Activated naive CD4-positive, alpha-beta T cell treated with anti-CD3 and anti-CD28 coated beads for 36 hours (primary cell): Measurements from ENCODE around the gene TRPC4AP. TPM values are rescaled to one million over a fixed set of nuclear protein-coding genes. Genes with fewer than 3 reads are reported as not detected.

ENCODE experiments used
- CTCF ChIA-PET: fragments of 350-600 bp; sonication (Branson Sonifier 250); formaldehyde crosslinking; loops from one replicate; lab custom pipeline; 2021; ENCODE audit warnings: antibody characterized with exemption; lab: Charles Lee
- DNase-seq: peaks from one replicate; pipeline ENCODE4 v3.0.0-alpha.2; 2020
- H3K27ac Mint-ChIP-seq: one replicate; pipeline ENCODE4 v1.8.0; 2021; ENCODE audit warnings: mild to moderate bottlenecking, mixed read lengths
- H3K27me3 Mint-ChIP-seq: one replicate; pipeline ENCODE4 v1.8.0; 2021; ENCODE audit warnings: low read depth, mixed read lengths
- H3K36me3 Mint-ChIP-seq: one replicate; pipeline ENCODE4 v1.8.0; 2021; ENCODE audit warnings: low read depth, mixed read lengths
- H3K4me1 Mint-ChIP-seq: one replicate; pipeline ENCODE4 v1.8.0; 2021; ENCODE audit warnings: low read depth, mixed read lengths
- H3K4me3 Mint-ChIP-seq: one replicate; pipeline ENCODE4 v1.8.0; 2021; ENCODE audit warnings: mild to moderate bottlenecking, moderate library complexity, mixed read lengths
- H3K9me3 Mint-ChIP-seq: one replicate; pipeline ENCODE4 v1.8.0; 2021; ENCODE audit warnings: mixed read lengths
- intact Hi-C: fragments of 100-400 bp; cut with micrococcal nuclease; formaldehyde crosslinking; loops from one replicate; pipeline ENCODE4 v1.15.1; 2023
- total RNA-seq, 2 experiments: library from RNA; stranded (reverse); gene quantifications; one replicate each; pipeline ENCODE4 v1.2.3, GENCODE V29; 2021

TRPC4AP gene
- total RNA-seq, 2 experiments from 2014 or later: 49.6 to 51.7 TPM

- H3K9me3 Mint-ChIP-seq: no peaks in the 10 kb centered on the region
- no peaks in the 10 kb centered on the region for H3K27me3 Mint-ChIP-seq
- no peak for DNase-seq
- CTCF ChIA-PET: no interaction called here
- H3K36me3 Mint-ChIP-seq: peaks cover 13% of the 10 kb centered on the region
- H3K27ac Mint-ChIP-seq: no peak overlapping the region
- intact Hi-C loops: no loop called here
- H3K4me3 Mint-ChIP-seq: no peak overlapping the region
- no peaks in the 10 kb centered on the region for H3K4me1 Mint-ChIP-seq
These were observed 98.0 kb downstream of the TRPC4AP start for GRCh38 chr20:34994509-34995131.

- Mint-ChIP-seq H3K4me3 (no peak overlapping the region), H3K27me3 (no peaks in the 10 kb centered on the region), H3K27ac (no peak overlapping the region), H3K9me3 (no peaks in the 10 kb centered on the region), H3K4me1 (no peaks in the 10 kb centered on the region), H3K36me3 (peaks cover 9% of the 10 kb centered on the region)
- no peak for DNase-seq
- intact Hi-C loops: no loop called here
- CTCF ChIA-PET: no interaction called here
These were observed 98.6 kb downstream of the TRPC4AP start for GRCh38 chr20:34993941-34994508.

DNA sequence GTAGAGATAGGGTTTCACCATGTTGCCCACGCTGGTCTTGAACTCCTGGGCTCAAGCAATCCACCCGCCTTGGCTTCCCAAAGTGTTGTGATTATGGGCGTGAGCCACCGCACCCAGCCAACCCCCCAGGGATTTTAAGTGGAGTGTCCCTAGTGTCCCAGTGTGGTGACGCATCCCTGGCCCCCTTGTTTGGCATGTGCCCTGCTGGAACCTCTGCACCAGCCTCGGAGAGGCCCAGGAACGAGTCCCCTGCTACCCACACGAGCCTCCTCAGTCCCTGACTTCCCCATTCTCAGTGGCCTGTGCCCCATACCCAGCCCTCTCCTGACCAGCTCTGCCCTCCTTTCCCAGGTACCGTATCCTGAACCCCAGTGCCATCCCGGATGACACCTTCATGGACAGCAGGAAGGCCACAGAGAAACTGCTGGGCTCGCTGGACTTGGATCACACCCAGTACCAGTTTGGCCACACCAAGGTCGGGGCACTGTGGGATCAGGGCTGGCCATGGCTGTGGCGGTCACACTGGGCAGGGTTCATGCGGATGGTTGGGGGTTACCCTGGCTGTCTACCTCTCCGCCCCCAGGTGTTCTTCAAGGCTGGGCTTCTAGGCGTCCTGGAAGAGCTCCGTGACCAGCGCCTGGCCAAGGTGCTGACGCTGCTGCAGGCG is 99.7 kb downstream of the TRPC4AP start:
- H3K4me3 Mint-ChIP-seq: no peak overlapping the region
- peaks cover 2% of the 10 kb centered on the region for H3K4me1 Mint-ChIP-seq
- no peaks in the 10 kb centered on the region for H3K27me3 Mint-ChIP-seq
- no peaks in the 10 kb centered on the region for H3K9me3 Mint-ChIP-seq
- DNase-seq: no peak
- peaks cover 8% of the 10 kb centered on the region for H3K36me3 Mint-ChIP-seq
- intact Hi-C loops: no loop called here
- no peak overlapping the region for H3K27ac Mint-ChIP-seq
- CTCF ChIA-PET: no interaction called here

DNA sequence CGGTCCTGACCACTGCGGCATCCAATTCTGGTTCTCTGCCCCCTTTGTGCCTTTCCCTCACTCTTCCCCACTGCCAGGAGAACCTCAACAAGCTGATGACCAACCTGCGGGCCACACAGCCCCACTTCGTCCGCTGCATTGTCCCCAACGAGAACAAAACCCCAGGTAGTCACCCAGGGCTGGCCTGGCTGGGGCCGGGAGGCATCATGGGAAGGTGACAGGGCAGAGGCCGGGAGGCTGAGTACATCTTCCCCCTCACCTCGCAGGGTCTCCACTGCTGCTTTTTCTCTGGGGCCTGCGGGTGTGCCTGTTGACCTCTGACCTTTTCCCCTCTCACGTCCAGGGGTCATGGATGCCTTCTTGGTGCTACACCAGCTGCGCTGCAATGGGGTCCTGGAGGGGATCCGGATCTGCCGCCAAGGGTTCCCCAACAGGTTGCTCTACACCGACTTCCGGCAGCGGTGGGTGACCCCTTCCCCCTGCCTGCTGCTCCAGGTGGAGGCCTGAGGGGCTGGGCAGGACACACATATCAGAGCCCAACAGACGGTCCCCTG is 101.9 kb downstream of the TRPC4AP start:
- no peak for DNase-seq
- H3K36me3 Mint-ChIP-seq: no peaks in the 10 kb centered on the region
- H3K27me3 Mint-ChIP-seq: no peaks in the 10 kb centered on the region
- no peaks in the 10 kb centered on the region for H3K9me3 Mint-ChIP-seq
- intact Hi-C loops: no loop called here
- peaks cover 2% of the 10 kb centered on the region for H3K4me1 Mint-ChIP-seq
- CTCF ChIA-PET: no interaction called here
- no peak overlapping the region for H3K27ac Mint-ChIP-seq
- H3K4me3 Mint-ChIP-seq: no peak overlapping the region

- Mint-ChIP-seq H3K27ac (no peak overlapping the region), H3K27me3 (no peaks in the 10 kb centered on the region), H3K4me1 (peaks cover 2% of the 10 kb centered on the region), H3K9me3 (no peaks in the 10 kb centered on the region), H3K36me3 (no peaks in the 10 kb centered on the region), H3K4me3 (no peak overlapping the region)
- DNase-seq: no peak
- intact Hi-C loops: no loop called here
- CTCF ChIA-PET: interaction anchor here (2.3 kb wide), 1 partner anchor 116 kb away, joined by 8 read pairs; the partner anchor contains the start of gene GGT7
These were observed 102.4 kb downstream of the TRPC4AP start for GRCh38 chr20:34990231-34990630.

GRCh38 chr20:34989670-34990069 is 102.9 kb downstream of the TRPC4AP start:
- no peaks in the 10 kb centered on the region for H3K27me3 Mint-ChIP-seq
- H3K4me3 Mint-ChIP-seq: no peak overlapping the region
- H3K36me3 Mint-ChIP-seq: no peaks in the 10 kb centered on the region
- no peaks in the 10 kb centered on the region for H3K9me3 Mint-ChIP-seq
- CTCF ChIA-PET: interaction anchor here (0.8 to 2.3 kb wide), 2 partner anchors 114 to 116 kb away, joined by 3 to 8 read pairs; partner anchors contain the start of gene GGT7
- intact Hi-C loops: no loop called here
- H3K27ac Mint-ChIP-seq: no peak overlapping the region
- no peak for DNase-seq
- H3K4me1 Mint-ChIP-seq: peaks cover 2% of the 10 kb centered on the region

DNA sequence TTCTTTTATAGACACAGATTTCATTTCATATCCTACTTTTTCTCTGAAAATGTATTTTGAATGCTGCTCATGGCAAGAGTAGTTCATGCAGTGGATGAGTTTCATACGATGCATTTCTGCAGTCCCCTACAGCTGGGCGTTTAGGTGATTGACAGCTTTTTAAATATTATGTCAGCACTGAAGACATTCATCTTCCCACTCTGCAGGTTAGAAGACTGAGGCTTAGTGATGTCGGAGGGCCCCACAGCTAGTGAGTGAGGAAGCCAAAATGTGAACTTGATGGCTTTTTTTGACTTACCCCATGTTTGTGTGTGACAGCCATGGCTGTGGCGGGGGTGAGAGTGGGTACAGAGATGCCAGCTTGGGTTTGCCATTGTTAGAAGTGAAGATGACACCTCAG is 103.5 kb downstream of the TRPC4AP start:
- intact Hi-C loops: no loop called here
- H3K36me3 Mint-ChIP-seq: no peaks in the 10 kb centered on the region
- no peaks in the 10 kb centered on the region for H3K27me3 Mint-ChIP-seq
- no peak for DNase-seq
- H3K27ac Mint-ChIP-seq: no peak overlapping the region
- no peaks in the 10 kb centered on the region for H3K9me3 Mint-ChIP-seq
- peaks cover 2% of the 10 kb centered on the region for H3K4me1 Mint-ChIP-seq
- no peak overlapping the region for H3K4me3 Mint-ChIP-seq
- CTCF ChIA-PET: interaction anchor here (0.8 to 2.3 kb wide), 2 partner anchors 113 to 115 kb away, joined by 3 to 8 read pairs; partner anchors contain the start of gene GGT7

GRCh38 chr20:34988191-34988540 is 104.4 kb downstream of the TRPC4AP start:
- Mint-ChIP-seq H3K9me3 (no peaks in the 10 kb centered on the region), H3K36me3 (no peaks in the 10 kb centered on the region), H3K27me3 (no peaks in the 10 kb centered on the region), H3K4me1 (peaks cover 2% of the 10 kb centered on the region), H3K27ac (no peak overlapping the region), H3K4me3 (no peak overlapping the region)
- CTCF ChIA-PET: interaction anchor here (2.3 kb wide), 1 partner anchor 114 kb away, joined by 8 read pairs; the partner anchor contains the start of gene GGT7
- intact Hi-C loops: no loop called here
- DNase-seq: no peak

GRCh38 chr20:34987288-34988190 is 105.1 kb downstream of the TRPC4AP start:
- CTCF ChIA-PET: interaction anchor here (2.3 kb wide), 1 partner anchor 114 kb away, joined by 8 read pairs; the partner anchor contains the start of gene GGT7

DNA sequence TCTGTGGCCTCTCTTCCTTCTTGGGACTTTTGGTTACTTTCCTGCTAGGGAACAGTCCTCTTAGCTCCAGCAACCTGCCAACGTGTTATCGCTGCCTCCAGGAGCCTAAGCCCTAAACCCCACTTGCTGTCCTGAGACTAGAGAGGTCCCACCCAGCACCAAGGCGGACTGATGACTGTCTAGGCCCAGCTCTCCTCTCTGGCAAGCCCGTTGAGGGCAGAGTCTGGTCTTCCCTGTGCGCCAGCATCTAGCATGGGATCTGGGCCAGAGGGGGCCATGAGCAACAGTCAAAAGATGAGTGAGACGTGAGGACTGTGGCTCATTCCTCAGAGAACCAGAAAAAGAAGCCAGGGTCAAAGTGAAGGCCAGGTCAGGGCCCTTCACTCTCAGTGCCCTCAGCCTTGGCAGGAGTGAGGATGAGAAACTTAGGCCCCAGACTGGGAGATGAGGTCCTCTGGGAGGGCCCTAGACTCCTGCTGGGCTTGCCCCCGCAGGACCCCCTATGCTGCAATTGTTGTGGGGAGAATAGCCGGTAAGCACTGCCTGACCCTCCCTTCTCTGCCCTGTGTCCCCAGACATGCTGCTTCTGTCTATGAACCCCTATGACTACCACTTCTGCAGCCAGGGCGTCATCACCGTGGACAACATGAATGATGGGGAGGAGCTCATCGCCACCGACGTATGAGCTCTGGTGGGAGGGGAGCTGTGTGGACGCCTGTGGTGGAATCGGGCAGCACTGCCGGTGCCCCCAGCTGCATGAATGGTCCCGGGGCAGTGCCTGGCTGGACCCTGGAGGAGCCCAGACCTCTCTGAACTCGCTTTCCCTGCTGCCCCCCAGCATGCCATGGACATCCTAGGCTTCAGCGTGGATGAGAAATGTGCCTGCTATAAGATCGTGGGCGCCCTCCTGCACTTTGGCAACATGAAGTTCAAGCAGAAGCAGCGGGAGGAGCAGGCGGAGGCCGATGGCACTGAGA is 106.0 kb downstream of the TRPC4AP start:
- no peaks in the 10 kb centered on the region for H3K9me3 Mint-ChIP-seq
- no peak overlapping the region for H3K4me3 Mint-ChIP-seq
- no peak for DNase-seq
- H3K27me3 Mint-ChIP-seq: no peaks in the 10 kb centered on the region
- H3K27ac Mint-ChIP-seq: no peak overlapping the region
- H3K4me1 Mint-ChIP-seq: peaks cover 2% of the 10 kb centered on the region
- H3K36me3 Mint-ChIP-seq: no peaks in the 10 kb centered on the region
- CTCF ChIA-PET: no interaction called here
- intact Hi-C loops: no loop called here

More at GRCh38 chr20:34987288-34988190, 105.1 kb downstream of the TRPC4AP start:
- H3K27ac Mint-ChIP-seq: no peak overlapping the region
- no peaks in the 10 kb centered on the region for H3K27me3 Mint-ChIP-seq
- no peak for DNase-seq
- no peaks in the 10 kb centered on the region for H3K9me3 Mint-ChIP-seq
- H3K4me1 Mint-ChIP-seq: peaks cover 2% of the 10 kb centered on the region
- intact Hi-C loops: no loop called here
- no peaks in the 10 kb centered on the region for H3K36me3 Mint-ChIP-seq
- H3K4me3 Mint-ChIP-seq: no peak overlapping the region
